Brain microvascular endothelial cell (primary cell): ENCODE data around the gene WASHC3.

Experiments used
- DNase-seq: peaks from one replicate; pipeline ENCODE4 v3.0.0-alpha.2; 2020
- H3K27ac ChIP-seq: fragments of 250-450 bp; sonication (Bioruptor Pico); 2 replicates; pipeline ENCODE4 v1.5.1; 2020; ENCODE audit warnings: mild to moderate bottlenecking, moderate library complexity
- H3K27me3 ChIP-seq: fragments of 250-450 bp; sonication (Bioruptor Pico); replicated peaks from 2 replicates; pipeline ENCODE4 v1.5.1; 2020; ENCODE audit warnings: mild to moderate bottlenecking
- H3K36me3 ChIP-seq: fragments of 250-450 bp; sonication (Bioruptor Pico); replicated peaks from 2 replicates; pipeline ENCODE4 v1.5.1; 2020; ENCODE audit warnings: mild to moderate bottlenecking
- H3K4me3 ChIP-seq: 2 replicates; pipeline ENCODE4 v1.5.1; 2011; ENCODE audit warnings: low read depth, mild to moderate bottlenecking, control low read depth, low read length, moderate library complexity
- CTCF ChIP-seq: IDR thresholded peaks from 2 replicates; pipeline ENCODE4 v1.5.1; 2011; ENCODE audit warnings: low read depth, mild to moderate bottlenecking, moderate library complexity, low read length, control low read depth, inconsistent platforms; ENCODE audit errors: missing control alignments
- in situ Hi-C: cut with HindIII; loops from 2 replicates; pipeline ENCODE4 v1.10.0; 2017; ENCODE audit warnings: low sequenced_read_pairs, low pct_ligation_motif_present

The WASHC3 gene

GRCh38 chr12:102009796-102010195, 52.0 kb downstream of the WASHC3 start:
- H3K27ac ChIP-seq: no peak overlapping the region
- H3K27me3 ChIP-seq: no peaks in the 10 kb centered on the region
- no peak overlapping the region for H3K4me3 ChIP-seq
- H3K36me3 ChIP-seq: no peaks in the 10 kb centered on the region
- DNase-seq: no peak
- no peak for TF ChIP-seq CTCF
- in situ Hi-C loops: no loop called here

GRCh38 chr12:102008615-102009126, 53.1 kb downstream of the WASHC3 start:
- no peak for TF ChIP-seq CTCF
- in situ Hi-C loops: no loop called here
- no peak for DNase-seq
- Histone ChIP-seq H3K27ac (no peak overlapping the region), H3K27me3 (no peaks in the 10 kb centered on the region), H3K36me3 (no peaks in the 10 kb centered on the region), H3K4me3 (no peak overlapping the region)

GRCh38 chr12:102005256-102005655, 56.5 kb downstream of the WASHC3 start:
- Histone ChIP-seq H3K27me3 (no peaks in the 10 kb centered on the region), H3K27ac (no peak overlapping the region), H3K36me3 (no peaks in the 10 kb centered on the region), H3K4me3 (no peak overlapping the region)
- TF ChIP-seq CTCF: no peak
- in situ Hi-C loops: no loop called here
- no peak for DNase-seq

GRCh38 chr12:101997102-101997501, 64.7 kb downstream of the WASHC3 start:
- H3K4me3 ChIP-seq: no peak overlapping the region
- no peaks in the 10 kb centered on the region for H3K36me3 ChIP-seq
- no peak for TF ChIP-seq CTCF
- no peak overlapping the region for H3K27ac ChIP-seq
- no peak for DNase-seq
- in situ Hi-C loops: no loop called here
- no peaks in the 10 kb centered on the region for H3K27me3 ChIP-seq

- in situ Hi-C loops: no loop called here
- H3K4me3 ChIP-seq: no peak overlapping the region
These were observed 66.1 kb downstream of the WASHC3 start for GRCh38 chr12:101995684-101996083.

More at GRCh38 chr12:101995684-101996083, 66.1 kb downstream of the WASHC3 start:
- Histone ChIP-seq H3K36me3 (no peaks in the 10 kb centered on the region), H3K27me3 (no peaks in the 10 kb centered on the region), H3K27ac (no peak overlapping the region)
- no peak for DNase-seq
- TF ChIP-seq CTCF: no peak
